ENCODE results near the gene NAIF1. TPM values are rescaled to one million over a fixed set of nuclear protein-coding genes. Genes with fewer than 3 reads are reported as not detected.

Gene NAIF1
- total RNA-seq, 1 experiment from 2014 or later, result 17.3 TPM

DNA sequence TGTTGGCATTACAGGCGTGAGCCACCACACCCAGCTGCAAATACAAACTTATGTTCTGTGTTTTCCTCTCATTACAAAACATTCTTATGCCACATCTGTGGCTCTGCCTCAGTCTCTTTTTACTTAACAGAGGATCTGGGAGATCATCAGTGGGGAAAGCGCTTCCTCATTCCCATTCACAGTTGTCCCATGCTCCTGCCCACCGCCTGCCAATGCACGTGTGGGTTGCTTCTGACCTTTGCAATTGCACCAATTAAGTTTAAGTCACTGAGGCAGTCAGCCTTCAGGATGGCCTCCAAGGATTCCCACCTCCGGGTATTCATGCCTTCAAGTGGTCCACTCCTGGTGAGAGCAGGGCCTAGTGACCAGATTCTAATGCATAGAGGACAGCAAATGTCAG lies 51.4 kb downstream of the NAIF1 start:
- Histone ChIP-seq H3K4me1 (replicated peaks; ENCODE audit: insufficient read depth) (no peaks in the 10 kb centered on the region; the same call in 1 of the 2 replicates), H3F3A (ENCODE audit: insufficient read depth, low read depth) (peaks cover 14% of the 10 kb centered on the region; the same call in 1 of the 2 replicates), H3K9me2 (ENCODE audit: insufficient read depth) (no peaks in the 10 kb centered on the region), H3K27ac (no peak overlapping the region), H4K20me1 (ENCODE audit: insufficient read depth) (no peaks in the 10 kb centered on the region), H3K79me2 (ENCODE audit: low read depth) (no peaks in the 10 kb centered on the region), H3K27me3 (ENCODE audit: insufficient read depth, low read depth) (no peaks in the 10 kb centered on the region), H3K36me3 (ENCODE audit: low read depth) (no peaks in the 10 kb centered on the region), H3K4me2 (no peak overlapping the region), H3K4me3 (no peak overlapping the region), H3K9me3 (ENCODE audit: insufficient read depth, low read depth) (no peaks in the 10 kb centered on the region), H2AFZ (no peak overlapping the region)
- ChIA-PET CTCF (no interaction called here), POLR2A (ENCODE audit: unreplicated experiment) (interaction anchor here (0.6 kb wide), 1 partner anchor 72 kb away, joined by 3 read pairs; no protein-coding TSS in a partner anchor)
- no peak for DNase-seq
- no TSS peak for BruUV-seq (replicated peaks)
- intact Hi-C loops (cut with micrococcal nuclease; ENCODE audit: unreplicated experiment), result no loop called here
- TF ChIP-seq, protein P1, sequence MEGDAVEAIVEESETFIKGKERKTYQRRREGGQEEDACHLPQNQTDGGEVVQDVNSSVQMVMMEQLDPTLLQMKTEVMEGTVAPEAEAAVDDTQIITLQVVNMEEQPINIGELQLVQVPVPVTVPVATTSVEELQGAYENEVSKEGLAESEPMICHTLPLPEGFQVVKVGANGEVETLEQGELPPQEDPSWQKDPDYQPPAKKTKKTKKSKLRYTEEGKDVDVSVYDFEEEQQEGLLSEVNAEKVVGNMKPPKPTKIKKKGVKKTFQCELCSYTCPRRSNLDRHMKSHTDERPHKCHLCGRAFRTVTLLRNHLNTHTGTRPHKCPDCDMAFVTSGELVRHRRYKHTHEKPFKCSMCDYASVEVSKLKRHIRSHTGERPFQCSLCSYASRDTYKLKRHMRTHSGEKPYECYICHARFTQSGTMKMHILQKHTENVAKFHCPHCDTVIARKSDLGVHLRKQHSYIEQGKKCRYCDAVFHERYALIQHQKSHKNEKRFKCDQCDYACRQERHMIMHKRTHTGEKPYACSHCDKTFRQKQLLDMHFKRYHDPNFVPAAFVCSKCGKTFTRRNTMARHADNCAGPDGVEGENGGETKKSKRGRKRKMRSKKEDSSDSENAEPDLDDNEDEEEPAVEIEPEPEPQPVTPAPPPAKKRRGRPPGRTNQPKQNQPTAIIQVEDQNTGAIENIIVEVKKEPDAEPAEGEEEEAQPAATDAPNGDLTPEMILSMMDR (conservative IDR thresholded peaks at IDR 0.05), result no peak
- no peak for TF ChIP-seq EZH2 (IDR thresholded peaks at IDR 0.05; ENCODE audit: low read depth)

Other genes starting within 250 kb of the NAIF1 start
- gene ENG, start 212.7 kb downstream of the NAIF1 start, total RNA-seq (2021), result 18.4 and 23.1 TPM in 2 replicates
- gene AK1, start 189.6 kb downstream of the NAIF1 start, total RNA-seq (2021), result 84.5 and 86.8 TPM in 2 replicates
- gene ST6GALNAC6, start 167.7 kb downstream of the NAIF1 start, total RNA-seq (2021), result 23.3 and 27.6 TPM in 2 replicates
- gene ST6GALNAC4, start 150.3 kb downstream of the NAIF1 start, total RNA-seq (2021), result 28.3 and 44.3 TPM in 2 replicates
- 21.9 and 22.5 TPM in 2 replicates for gene PIP5KL1, start 136.5 kb downstream of the NAIF1 start, total RNA-seq (2021)
- 65.5 and 79.4 TPM in 2 replicates for gene DPM2, start 129.5 kb downstream of the NAIF1 start, total RNA-seq (2021)
- gene EEIG1, start 86.3 kb downstream of the NAIF1 start, total RNA-seq (2021), result 176 and 208 TPM in 2 replicates
- gene SLC25A25, start 912 bp upstream of the NAIF1 start, total RNA-seq (2021), result 11.7 and 13.4 TPM in 2 replicates
- gene PTGES2, start 60.4 kb upstream of the NAIF1 start, total RNA-seq (2021), result 95.2 and 124 TPM in 2 replicates
- gene LCN2, start 82.1 kb upstream of the NAIF1 start, total RNA-seq (2021), result 430 and 537 TPM in 2 replicates
- gene BBLN, start 92.9 kb upstream of the NAIF1 start, total RNA-seq (2021), result 154 and 213 TPM in 2 replicates
- gene CIZ1, start 124.3 kb upstream of the NAIF1 start, total RNA-seq (2021), result 164 and 213 TPM in 2 replicates
- gene DNM1, start 136.1 kb upstream of the NAIF1 start, total RNA-seq (2021), result 134 and 148 TPM in 2 replicates
- gene GOLGA2, start 208.7 kb upstream of the NAIF1 start, total RNA-seq (2021), result 175 and 188 TPM in 2 replicates
- 70.4 and 86.0 TPM in 2 replicates for gene SWI5, start 209.0 kb upstream of the NAIF1 start, total RNA-seq (2021)